Mesothelial cell of epicardium (in vitro differentiated cells): ENCODE results near the gene RAB11FIP2. TPM values are rescaled to one million over a fixed set of nuclear protein-coding genes. Genes with fewer than 3 reads are reported as not detected.

Source experiments
- DNase-seq, 2 experiments: peaks; one replicate each; pipeline ENCODE4 v3.0.0; 2021; ENCODE audit warnings: low spot score in 2 of 2; ENCODE audit not compliant: unreplicated experiment in 2 of 2
- H3K27ac Mint-ChIP-seq: 2 replicates; pipeline ENCODE4 v1.8.0; 2021; ENCODE audit warnings: mixed read lengths
- H3K27me3 Mint-ChIP-seq: 2 replicates; pipeline ENCODE4 v1.8.0; 2021; ENCODE audit warnings: low read depth, mixed read lengths
- H3K36me3 Mint-ChIP-seq: 2 replicates; pipeline ENCODE4 v1.8.0; 2021; ENCODE audit warnings: mixed read lengths
- H3K4me1 Mint-ChIP-seq: 2 replicates; pipeline ENCODE4 v1.8.0; 2021; ENCODE audit warnings: mixed read lengths
- H3K4me3 Mint-ChIP-seq: 2 replicates; pipeline ENCODE4 v1.8.0; 2021; ENCODE audit warnings: mild to moderate bottlenecking, moderate library complexity, mixed read lengths
- H3K9me3 Mint-ChIP-seq: 2 replicates; pipeline ENCODE4 v1.8.0; 2021; ENCODE audit warnings: mixed read lengths
- total RNA-seq: library from RNA; stranded (reverse); gene quantifications from 3 replicates; pipeline ENCODE4 v1.2.1, GENCODE V29; 2021
- TF ChIP-seq, protein P1 (sequence below): fragments of 200-600 bp; sonication (generic); IDR thresholded peaks from one replicate; pipeline ENCODE4 v1.5.0; 2021; ENCODE audit warnings: antibody characterized with exemption; ENCODE audit not compliant: unreplicated experiment

Gene RAB11FIP2
- total RNA-seq, 1 donor from 2014 or later: 31.8 TPM

DNA sequence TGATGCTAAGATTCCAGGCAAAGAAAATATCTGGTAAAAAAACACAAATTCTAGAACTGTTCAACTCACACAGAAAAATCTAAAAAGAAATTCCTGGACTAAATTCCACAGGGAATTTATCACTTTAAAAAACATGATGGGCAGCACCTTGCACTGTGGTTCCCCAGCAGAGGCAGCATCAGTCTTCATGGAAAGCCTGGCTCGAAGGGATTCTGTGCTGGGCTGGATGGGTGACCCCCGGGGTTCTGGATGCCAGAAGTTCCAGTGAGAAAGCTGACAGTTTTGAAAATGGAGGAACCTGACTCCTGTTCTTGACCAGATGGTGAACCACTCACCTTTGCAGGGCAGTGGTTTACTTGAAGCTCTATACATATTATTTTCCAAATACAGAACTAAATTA, 52.0 kb downstream of the RAB11FIP2 start:
- peaks cover 6% of the 10 kb centered on the region for H3K36me3 Mint-ChIP-seq
- H3K27ac Mint-ChIP-seq: no peak overlapping the region
- no peak overlapping the region for H3K4me3 Mint-ChIP-seq
- peaks cover 6% of the 10 kb centered on the region for H3K4me1 Mint-ChIP-seq
- no peaks in the 10 kb centered on the region for H3K9me3 Mint-ChIP-seq
- no peak for DNase-seq
- TF ChIP-seq, protein P1, sequence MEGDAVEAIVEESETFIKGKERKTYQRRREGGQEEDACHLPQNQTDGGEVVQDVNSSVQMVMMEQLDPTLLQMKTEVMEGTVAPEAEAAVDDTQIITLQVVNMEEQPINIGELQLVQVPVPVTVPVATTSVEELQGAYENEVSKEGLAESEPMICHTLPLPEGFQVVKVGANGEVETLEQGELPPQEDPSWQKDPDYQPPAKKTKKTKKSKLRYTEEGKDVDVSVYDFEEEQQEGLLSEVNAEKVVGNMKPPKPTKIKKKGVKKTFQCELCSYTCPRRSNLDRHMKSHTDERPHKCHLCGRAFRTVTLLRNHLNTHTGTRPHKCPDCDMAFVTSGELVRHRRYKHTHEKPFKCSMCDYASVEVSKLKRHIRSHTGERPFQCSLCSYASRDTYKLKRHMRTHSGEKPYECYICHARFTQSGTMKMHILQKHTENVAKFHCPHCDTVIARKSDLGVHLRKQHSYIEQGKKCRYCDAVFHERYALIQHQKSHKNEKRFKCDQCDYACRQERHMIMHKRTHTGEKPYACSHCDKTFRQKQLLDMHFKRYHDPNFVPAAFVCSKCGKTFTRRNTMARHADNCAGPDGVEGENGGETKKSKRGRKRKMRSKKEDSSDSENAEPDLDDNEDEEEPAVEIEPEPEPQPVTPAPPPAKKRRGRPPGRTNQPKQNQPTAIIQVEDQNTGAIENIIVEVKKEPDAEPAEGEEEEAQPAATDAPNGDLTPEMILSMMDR: no peak
- no peaks in the 10 kb centered on the region for H3K27me3 Mint-ChIP-seq

GRCh38 chr10:117993166-117993565, 53.6 kb downstream of the RAB11FIP2 start:
- Mint-ChIP-seq H3K27me3 (no peaks in the 10 kb centered on the region), H3K36me3 (peaks cover 6% of the 10 kb centered on the region), H3K27ac (no peak overlapping the region), H3K4me3 (no peak overlapping the region), H3K4me1 (peaks cover 6% of the 10 kb centered on the region), H3K9me3 (no peaks in the 10 kb centered on the region)
- DNase-seq: no peak
- TF ChIP-seq, protein P1: no peak

DNA sequence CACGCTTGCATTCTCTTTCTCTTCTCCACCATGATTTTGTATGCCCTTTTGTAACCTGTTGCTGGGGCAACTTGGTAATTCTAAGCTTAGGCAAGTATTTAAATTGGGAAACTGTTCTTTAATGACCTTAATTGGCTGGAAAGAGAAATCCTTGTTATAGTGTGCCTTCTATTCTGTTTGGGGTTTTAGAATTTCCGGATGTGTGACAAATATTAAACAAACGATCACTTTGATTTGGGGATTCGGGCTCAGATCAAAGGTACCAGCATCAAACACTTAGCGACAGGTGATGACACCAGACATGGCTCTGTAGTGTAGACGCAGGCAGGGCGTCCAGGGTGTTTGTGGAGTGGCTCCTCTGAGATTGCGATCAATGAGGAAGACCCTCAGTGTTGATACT, 55.0 kb downstream of the RAB11FIP2 start:
- Mint-ChIP-seq H3K4me1 (peaks cover 6% of the 10 kb centered on the region), H3K4me3 (no peak overlapping the region), H3K27ac (no peak overlapping the region), H3K9me3 (peaks cover 5% of the 10 kb centered on the region), H3K36me3 (peaks cover 3% of the 10 kb centered on the region), H3K27me3 (no peaks in the 10 kb centered on the region)
- no peak for DNase-seq
- TF ChIP-seq, protein P1: no peak

DNA sequence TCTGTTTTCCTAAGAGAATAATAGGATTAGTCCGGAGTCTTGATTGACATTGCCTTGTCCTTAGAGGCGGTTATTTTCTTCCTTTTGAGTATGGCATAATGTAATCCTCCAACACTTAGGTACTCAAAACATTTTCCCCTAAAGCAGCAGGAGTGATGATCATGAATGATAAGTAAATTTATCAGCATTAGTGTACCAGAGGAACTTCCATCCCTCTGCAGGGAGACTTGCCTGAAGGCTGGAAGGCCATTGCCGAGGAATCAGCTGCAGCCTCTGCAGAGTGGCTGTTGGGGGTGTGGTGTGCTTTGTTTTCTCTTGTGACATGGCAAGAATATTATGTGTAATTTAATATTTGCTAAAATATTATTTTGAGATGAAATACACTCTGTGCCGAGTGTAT, 56.8 kb downstream of the RAB11FIP2 start:
- Mint-ChIP-seq H3K4me3 (no peak overlapping the region), H3K27ac (no peak overlapping the region), H3K9me3 (peaks cover 12% of the 10 kb centered on the region), H3K36me3 (no peaks in the 10 kb centered on the region), H3K27me3 (no peaks in the 10 kb centered on the region), H3K4me1 (peaks cover 6% of the 10 kb centered on the region)
- TF ChIP-seq, protein P1: no peak
- DNase-seq: no peak

DNA sequence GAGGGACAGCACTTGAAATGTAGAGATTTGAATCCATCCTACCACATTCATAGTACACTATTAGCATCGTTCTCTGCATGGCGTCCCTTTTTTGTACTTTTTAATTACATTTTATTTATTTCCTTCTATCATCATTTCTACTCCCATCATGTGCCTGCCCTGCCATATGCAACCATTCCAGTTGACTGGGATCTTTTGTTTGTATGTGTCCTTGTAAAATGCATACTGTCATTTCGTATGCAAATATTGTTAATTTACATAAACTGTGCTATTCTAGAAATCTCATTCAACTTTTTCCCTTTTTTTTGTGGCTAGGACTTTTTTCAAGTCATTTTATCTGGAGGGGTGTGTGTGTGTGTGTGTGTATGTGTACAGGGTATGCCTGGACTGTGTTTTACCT, 57.9 kb downstream of the RAB11FIP2 start:
- Mint-ChIP-seq H3K27me3 (peaks cover 2% of the 10 kb centered on the region), H3K27ac (no peak overlapping the region), H3K9me3 (peaks cover 12% of the 10 kb centered on the region), H3K4me3 (no peak overlapping the region), H3K36me3 (no peaks in the 10 kb centered on the region), H3K4me1 (peaks cover 6% of the 10 kb centered on the region)
- TF ChIP-seq, protein P1: no peak
- DNase-seq: no peak

GRCh38 chr10:117987244-117987909, 59.4 kb downstream of the RAB11FIP2 start:
- TF ChIP-seq, protein P1: no peak

More at GRCh38 chr10:117987244-117987909, 59.4 kb downstream of the RAB11FIP2 start:
- H3K27me3 Mint-ChIP-seq: peaks cover 2% of the 10 kb centered on the region
- no peak overlapping the region for H3K4me3 Mint-ChIP-seq
- H3K9me3 Mint-ChIP-seq: peaks cover 12% of the 10 kb centered on the region
- H3K4me1 Mint-ChIP-seq: peaks cover 6% of the 10 kb centered on the region
- H3K27ac Mint-ChIP-seq: no peak overlapping the region
- H3K36me3 Mint-ChIP-seq: no peaks in the 10 kb centered on the region
- no peak for DNase-seq
